Omental fat pad (tissue), 4 donors: ENCODE results near the gene USP9Y. TPM values are rescaled to one million over a fixed set of nuclear protein-coding genes. Genes with fewer than 3 reads are reported as not detected.

Source experiments
- ATAC-seq: fragments of 150-250 bp; one replicate; pipeline ENCODE4 v1.9.1; 2016; ENCODE audit warnings: mild to moderate bottlenecking, moderate library complexity; ENCODE audit not compliant: low FRiP score
- DNase-seq: peaks from one replicate; pipeline ENCODE4 v3.0.0-alpha.2; 2019; ENCODE audit warnings: low spot score
- total RNA-seq, 4 donors: library from RNA; depleted of rRNA; stranded (reverse); fragments of >200 nt; gene quantifications; one replicate each; pipeline ENCODE4 v1.1.0, GENCODE V29; 2016
- TF ChIP-seq, protein P1 (sequence below), 3 donors: fragments of 450-650 bp; IDR thresholded peaks; one replicate each; pipeline ENCODE4 v1.5.1; 2016 to 2017; ENCODE audit warnings: antibody characterized with exemption in 3 of 3, mild to moderate bottlenecking in 3 of 3, moderate library complexity in 2 of 3

Gene USP9Y
- total RNA-seq, 4 donors from 2014 or later: 0.06 to 24.3 (median 12.3) TPM

DNA sequence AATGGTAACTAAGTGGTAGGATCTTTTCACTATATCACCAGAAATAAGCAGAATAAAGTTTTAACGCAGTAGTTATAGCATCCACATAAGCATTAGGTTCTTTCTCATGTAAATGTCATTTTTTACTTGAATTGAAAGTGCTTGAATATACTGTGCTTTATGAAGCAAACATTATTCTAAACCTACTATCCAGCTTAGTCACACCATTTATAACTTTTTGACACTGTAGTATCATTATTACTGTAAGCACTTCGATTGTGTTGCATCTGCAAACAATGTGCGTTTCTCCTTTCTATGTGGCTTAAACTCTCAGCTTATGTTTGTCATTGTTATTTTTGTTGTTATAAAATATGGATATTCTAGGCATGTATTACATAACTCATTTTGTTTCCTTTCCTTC is 132.3 kb downstream of the USP9Y start:
- DNase-seq (no peak), ATAC-seq (no peak)
- TF ChIP-seq, protein P1, sequence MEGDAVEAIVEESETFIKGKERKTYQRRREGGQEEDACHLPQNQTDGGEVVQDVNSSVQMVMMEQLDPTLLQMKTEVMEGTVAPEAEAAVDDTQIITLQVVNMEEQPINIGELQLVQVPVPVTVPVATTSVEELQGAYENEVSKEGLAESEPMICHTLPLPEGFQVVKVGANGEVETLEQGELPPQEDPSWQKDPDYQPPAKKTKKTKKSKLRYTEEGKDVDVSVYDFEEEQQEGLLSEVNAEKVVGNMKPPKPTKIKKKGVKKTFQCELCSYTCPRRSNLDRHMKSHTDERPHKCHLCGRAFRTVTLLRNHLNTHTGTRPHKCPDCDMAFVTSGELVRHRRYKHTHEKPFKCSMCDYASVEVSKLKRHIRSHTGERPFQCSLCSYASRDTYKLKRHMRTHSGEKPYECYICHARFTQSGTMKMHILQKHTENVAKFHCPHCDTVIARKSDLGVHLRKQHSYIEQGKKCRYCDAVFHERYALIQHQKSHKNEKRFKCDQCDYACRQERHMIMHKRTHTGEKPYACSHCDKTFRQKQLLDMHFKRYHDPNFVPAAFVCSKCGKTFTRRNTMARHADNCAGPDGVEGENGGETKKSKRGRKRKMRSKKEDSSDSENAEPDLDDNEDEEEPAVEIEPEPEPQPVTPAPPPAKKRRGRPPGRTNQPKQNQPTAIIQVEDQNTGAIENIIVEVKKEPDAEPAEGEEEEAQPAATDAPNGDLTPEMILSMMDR (IDR thresholded peaks at IDR 0.05): no peak

DNA sequence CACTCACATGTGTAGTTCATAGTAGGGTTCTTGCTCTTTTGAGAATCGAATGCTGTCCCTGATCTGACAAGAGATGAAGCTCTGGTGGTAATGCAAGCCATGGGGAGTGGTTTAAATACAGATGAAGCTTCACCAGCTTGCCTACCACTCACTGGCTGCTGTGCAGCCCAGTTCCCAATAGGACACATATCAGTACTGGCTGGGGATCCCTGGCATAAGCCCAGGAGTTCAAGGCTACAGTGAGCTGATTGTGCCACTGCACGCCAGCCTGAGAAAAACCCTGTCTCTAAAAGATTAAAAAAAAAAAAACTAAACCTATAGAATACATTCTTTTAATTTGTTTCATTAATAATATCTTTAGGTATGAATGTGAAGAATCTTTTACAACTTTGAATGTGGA is 136.5 kb downstream of the USP9Y start:
- no peak for ATAC-seq
- DNase-seq: no peak
- TF ChIP-seq, protein P1 (IDR thresholded peaks at IDR 0.05): no peak

DNA sequence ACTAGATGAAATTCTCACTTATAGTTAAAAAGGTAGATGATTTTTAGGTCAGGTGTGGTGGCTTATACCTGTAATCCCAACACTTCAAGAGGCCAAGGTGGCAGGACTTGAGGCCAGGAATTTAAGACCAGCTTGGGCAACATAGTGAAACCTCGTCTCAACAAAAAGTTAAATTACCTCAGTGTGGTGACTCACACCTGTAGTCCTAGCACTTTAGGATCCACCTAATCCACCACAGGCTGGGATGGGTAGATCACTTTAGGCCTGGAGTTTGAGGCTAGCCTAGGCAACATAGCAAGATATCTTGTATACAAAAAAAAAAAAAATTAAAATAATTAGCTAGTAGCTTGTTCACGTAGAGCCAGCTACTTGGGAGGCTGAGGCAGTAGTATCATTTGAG is 140.3 kb downstream of the USP9Y start:
- ATAC-seq (no peak), DNase-seq (no peak)
- TF ChIP-seq, protein P1 (IDR thresholded peaks at IDR 0.05): no peak

DNA sequence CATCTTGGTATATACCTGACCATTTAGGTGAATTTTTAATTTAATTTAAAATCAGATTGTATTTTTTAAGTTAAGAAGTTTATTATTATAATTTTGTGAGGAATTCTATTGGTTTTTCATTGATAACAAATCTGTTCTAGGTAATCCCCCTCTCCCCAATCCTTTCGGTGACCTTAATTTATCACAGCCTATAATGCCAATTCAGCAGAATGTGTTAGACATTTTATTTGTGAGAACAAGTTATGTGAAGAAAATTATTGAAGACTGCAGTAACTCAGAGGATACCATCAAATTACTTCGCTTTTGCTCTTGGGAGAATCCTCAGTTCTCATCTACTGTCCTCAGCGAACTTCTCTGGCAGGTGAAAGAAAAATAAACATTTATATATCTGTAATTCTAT is 145.8 kb downstream of the USP9Y start:
- no peak for DNase-seq
- ATAC-seq: no peak
- TF ChIP-seq, protein P1 (IDR thresholded peaks at IDR 0.05): no peak

DNA sequence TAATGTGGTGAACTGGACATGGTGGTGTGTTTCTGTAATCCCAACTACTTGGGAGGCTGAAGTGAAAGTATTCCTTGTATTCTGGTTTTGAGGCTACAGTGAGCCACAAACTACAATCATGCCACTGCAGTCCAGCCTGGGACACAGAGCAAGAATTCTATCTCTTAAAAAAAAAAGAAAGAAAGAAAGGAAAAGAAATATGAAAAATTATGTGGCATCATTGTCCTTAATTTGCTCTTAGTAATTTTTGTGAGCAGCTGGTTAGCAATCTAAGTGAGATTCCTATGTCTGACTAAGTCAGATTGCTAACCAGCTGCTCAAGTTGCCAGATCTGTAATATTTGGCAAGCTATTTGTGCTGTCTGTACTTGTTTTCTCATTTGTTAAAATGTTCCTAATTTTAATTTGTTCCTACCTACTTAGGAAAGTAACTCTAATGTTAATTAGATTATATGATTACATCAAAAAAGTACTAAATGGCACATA is 154.8 kb downstream of the USP9Y start:
- DNase-seq: no peak
- TF ChIP-seq, protein P1 (IDR thresholded peaks at IDR 0.05): no peak
- no peak for ATAC-seq

DNA sequence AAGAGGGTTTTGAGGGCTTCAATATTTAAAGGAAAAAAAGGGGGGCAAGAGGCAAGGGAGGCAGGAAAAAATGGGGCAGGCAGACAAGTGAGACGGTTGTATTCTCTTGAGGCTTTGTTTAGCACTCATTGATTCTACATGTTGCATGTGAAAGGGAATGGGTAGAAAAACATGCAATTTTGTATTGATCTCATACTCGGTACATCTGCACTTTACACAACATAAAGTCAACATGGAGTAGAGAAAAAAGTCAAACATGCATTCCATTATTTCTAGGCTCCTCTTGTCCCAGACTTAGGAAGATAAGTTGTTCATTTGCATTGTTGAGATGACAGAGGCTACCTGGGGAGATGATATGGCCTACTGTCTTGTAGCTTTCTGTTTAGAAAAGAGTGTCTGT is 166.9 kb downstream of the USP9Y start:
- TF ChIP-seq, protein P1 (IDR thresholded peaks at IDR 0.05): no peak
- ATAC-seq: no peak
- DNase-seq: no peak

DNA sequence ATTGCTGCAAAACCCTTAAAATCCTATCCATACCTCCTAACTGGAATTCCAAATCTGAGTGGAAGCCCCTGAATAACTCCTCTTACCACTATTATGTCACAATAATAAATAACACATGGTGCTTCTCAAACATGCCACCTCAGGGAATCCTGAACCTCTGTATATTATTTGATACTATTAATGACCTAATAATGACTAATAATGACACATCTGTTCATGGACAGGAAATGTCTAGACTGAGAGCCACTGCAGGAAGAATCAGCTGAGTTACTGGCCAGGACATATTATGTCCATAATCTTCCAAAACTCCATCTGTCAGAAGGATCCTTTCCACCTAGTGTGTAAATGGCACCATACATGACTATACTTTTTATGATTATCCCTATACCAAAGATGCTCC is 195.9 kb downstream of the USP9Y start:
- ATAC-seq (no peak), DNase-seq (no peak)
- TF ChIP-seq, protein P1 (IDR thresholded peaks at IDR 0.05): no peak
